Gastroesophageal sphincter (tissue), 4 donors: Measurements from ENCODE around the gene TEX29. TPM values are rescaled to one million over a fixed set of nuclear protein-coding genes. Genes with fewer than 3 reads are reported as not detected.
A peak's percentile ranks its signal among the peaks of the same experiment; 100 is the strongest.

Experiments used
- ATAC-seq: fragments of 150-250 bp; one replicate; pipeline ENCODE4 v1.9.1; 2016; ENCODE audit warnings: mild to moderate bottlenecking, moderate library complexity
- H3K27ac ChIP-seq, 4 donors: fragments of 200-600 bp; sonication (generic) in 3 of 4; 1 replicate in 3 of 4; 2 replicates in 1 of 4; pipeline ENCODE4 v1.5.1; 2016 to 2019
- H3K27me3 ChIP-seq: fragments of 200-600 bp; sonication (generic); one replicate; pipeline ENCODE4 v1.5.1; 2019
- H3K36me3 ChIP-seq, 2 donors: fragments of 200-600 bp; sonication (generic); one replicate each; pipeline ENCODE4 v1.5.1; 2019; ENCODE audit warnings: control low read depth in 1 of 2
- H3K4me1 ChIP-seq, 3 donors: fragments of 200-600 bp; sonication (generic); 1 replicate in 2 of 3; 2 replicates in 1 of 3; pipeline ENCODE4 v1.5.1; 2016 to 2019; ENCODE audit warnings: control low read depth in 2 of 3
- H3K4me3 ChIP-seq, 2 donors: fragments of 200-600 bp; sonication (generic); one replicate each; pipeline ENCODE4 v1.5.1; 2019; ENCODE audit warnings: mild to moderate bottlenecking in 1 of 2, moderate library complexity in 1 of 2
- H3K9me3 ChIP-seq, 3 donors: fragments of 200-600 bp; sonication (generic); one replicate each; pipeline ENCODE4 v1.5.1; 2017 to 2019; ENCODE audit warnings: control low read depth in 2 of 3
- EP300 ChIP-seq: sonication (generic); formaldehyde crosslinking; IDR thresholded peaks from one replicate; pipeline ENCODE4 v1.6.1; 2017; ENCODE audit warnings: antibody characterized with exemption, mild to moderate bottlenecking
- POLR2A ChIP-seq, 2 donors: fragments of 450-650 bp; IDR thresholded peaks; one replicate each; pipeline ENCODE4 v1.6.1; 2017; ENCODE audit warnings: antibody characterized with exemption in 2 of 2, mild to moderate bottlenecking in 2 of 2, moderate library complexity in 1 of 2
- POLR2AphosphoS5 ChIP-seq: sonication (generic); formaldehyde crosslinking; IDR thresholded peaks from one replicate; pipeline ENCODE4 v1.6.1; 2017; ENCODE audit warnings: antibody characterized with exemption
- WGBS, 2 donors: methylation state at CpG; one replicate each; pipeline ENCODE4 v1.1.5; 2018; ENCODE audit warnings: low coverage in 1 of 2; 5-methylcytosine and 5-hydroxymethylcytosine counted together
- total RNA-seq, 4 donors: library from RNA; depleted of rRNA; stranded (reverse); fragments of >200 nt; gene quantifications; one replicate each; pipeline ENCODE4 v1.1.0, GENCODE V29; 2016
- TF ChIP-seq, protein P1 (sequence below), 4 experiments: fragments of 200-600 bp in 2 of 4; fragments of 450-650 bp in 2 of 4; sonication (generic) in 1 of 4; IDR thresholded peaks; one replicate each; pipeline ENCODE4 v1.5.1; 2017 to 2019; ENCODE audit warnings: antibody characterized with exemption in 4 of 4, mild to moderate bottlenecking in 2 of 4, moderate library complexity in 2 of 4

The TEX29 gene
- total RNA-seq, 4 donors from 2014 or later, result 1.9 TPM; not detected in 3

DNA sequence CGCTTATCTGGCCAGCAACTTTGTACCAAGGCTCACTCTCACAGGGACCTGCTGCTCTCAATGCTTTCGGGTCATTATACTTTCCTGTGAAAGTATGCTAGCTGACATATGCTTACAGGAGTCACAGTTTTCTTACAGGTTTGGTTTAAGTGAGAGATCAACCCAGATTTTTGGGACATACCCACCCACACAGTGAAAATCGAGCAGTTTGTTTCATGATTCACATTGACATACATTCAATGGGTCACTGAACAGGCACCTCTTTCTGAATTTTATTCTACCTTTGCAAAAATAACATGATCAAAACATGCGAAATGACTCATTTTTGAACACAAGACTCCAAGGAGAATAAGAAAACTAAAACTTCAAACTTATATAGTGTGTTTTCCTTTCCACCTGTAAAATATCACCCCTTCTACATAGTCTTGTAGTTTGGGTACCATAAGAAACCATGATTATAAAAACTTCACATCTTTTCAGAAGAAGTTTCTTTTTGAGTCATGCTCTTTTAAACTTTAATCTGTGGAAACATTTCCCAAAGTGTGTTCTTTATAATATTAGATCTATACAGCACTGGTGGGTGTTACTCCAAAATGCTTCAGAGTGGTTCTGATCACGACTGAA, 44.3 kb upstream of the TEX29 start:
- Histone ChIP-seq H3K9me3 (no peaks in the 10 kb centered on the region), H3K36me3 (peaks cover 3 to 95% of the 10 kb centered on the region in 2 donors), H3K27ac (no peak overlapping the region), H3K27me3 (no peaks in the 10 kb centered on the region), H3K4me3 (no peak overlapping the region), H3K4me1 (peaks cover 0 to 19% (median 0%) of the 10 kb centered on the region in 3 donors)
- no peak for ATAC-seq
- WGBS, 2 donors, result 85 to 90% methylated on average over 3 to 4 of the region's 5 CpGs
- TF ChIP-seq POLR2AphosphoS5 (no peak), POLR2A (IDR thresholded peaks at IDR 0.05) (no peak), EP300 (no peak)
- TF ChIP-seq, protein P1, sequence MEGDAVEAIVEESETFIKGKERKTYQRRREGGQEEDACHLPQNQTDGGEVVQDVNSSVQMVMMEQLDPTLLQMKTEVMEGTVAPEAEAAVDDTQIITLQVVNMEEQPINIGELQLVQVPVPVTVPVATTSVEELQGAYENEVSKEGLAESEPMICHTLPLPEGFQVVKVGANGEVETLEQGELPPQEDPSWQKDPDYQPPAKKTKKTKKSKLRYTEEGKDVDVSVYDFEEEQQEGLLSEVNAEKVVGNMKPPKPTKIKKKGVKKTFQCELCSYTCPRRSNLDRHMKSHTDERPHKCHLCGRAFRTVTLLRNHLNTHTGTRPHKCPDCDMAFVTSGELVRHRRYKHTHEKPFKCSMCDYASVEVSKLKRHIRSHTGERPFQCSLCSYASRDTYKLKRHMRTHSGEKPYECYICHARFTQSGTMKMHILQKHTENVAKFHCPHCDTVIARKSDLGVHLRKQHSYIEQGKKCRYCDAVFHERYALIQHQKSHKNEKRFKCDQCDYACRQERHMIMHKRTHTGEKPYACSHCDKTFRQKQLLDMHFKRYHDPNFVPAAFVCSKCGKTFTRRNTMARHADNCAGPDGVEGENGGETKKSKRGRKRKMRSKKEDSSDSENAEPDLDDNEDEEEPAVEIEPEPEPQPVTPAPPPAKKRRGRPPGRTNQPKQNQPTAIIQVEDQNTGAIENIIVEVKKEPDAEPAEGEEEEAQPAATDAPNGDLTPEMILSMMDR (IDR thresholded peaks at IDR 0.05), result no peak

DNA sequence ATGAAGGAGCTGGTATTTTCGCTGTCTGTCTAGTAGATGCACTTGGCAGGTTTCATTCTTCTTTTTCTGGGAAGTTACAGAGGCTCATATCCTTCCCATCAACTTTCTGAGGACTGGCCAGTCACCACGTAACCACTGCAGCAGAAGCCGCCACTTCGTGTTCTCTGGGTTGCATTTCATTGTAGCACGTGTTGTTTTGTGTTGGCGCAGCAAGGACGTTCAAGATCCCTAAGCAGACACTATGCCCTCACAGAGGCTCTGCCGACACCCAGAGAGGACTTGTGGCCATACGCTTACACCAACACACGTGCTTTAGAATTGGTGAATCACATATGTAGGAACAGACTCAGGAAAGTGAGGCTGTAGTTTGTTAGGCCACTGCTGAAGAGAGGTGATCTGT, 42.2 kb upstream of the TEX29 start:
- no peak overlapping the region for H3K4me3 ChIP-seq
- H3K27ac ChIP-seq, result no peak overlapping the region
- H3K4me1 ChIP-seq, result peaks cover 4 to 30% (median 9%) of the 10 kb centered on the region in 3 donors
- no peak for ATAC-seq
- 85 to 88% methylated on average over 3 to 7 of the region's 10 CpGs for WGBS, 2 donors
- H3K36me3 ChIP-seq, result peaks cover 3 to 81% of the 10 kb centered on the region in 2 donors
- no peaks in the 10 kb centered on the region for H3K9me3 ChIP-seq
- H3K27me3 ChIP-seq, result no peaks in the 10 kb centered on the region
- no peak for TF ChIP-seq EP300

DNA sequence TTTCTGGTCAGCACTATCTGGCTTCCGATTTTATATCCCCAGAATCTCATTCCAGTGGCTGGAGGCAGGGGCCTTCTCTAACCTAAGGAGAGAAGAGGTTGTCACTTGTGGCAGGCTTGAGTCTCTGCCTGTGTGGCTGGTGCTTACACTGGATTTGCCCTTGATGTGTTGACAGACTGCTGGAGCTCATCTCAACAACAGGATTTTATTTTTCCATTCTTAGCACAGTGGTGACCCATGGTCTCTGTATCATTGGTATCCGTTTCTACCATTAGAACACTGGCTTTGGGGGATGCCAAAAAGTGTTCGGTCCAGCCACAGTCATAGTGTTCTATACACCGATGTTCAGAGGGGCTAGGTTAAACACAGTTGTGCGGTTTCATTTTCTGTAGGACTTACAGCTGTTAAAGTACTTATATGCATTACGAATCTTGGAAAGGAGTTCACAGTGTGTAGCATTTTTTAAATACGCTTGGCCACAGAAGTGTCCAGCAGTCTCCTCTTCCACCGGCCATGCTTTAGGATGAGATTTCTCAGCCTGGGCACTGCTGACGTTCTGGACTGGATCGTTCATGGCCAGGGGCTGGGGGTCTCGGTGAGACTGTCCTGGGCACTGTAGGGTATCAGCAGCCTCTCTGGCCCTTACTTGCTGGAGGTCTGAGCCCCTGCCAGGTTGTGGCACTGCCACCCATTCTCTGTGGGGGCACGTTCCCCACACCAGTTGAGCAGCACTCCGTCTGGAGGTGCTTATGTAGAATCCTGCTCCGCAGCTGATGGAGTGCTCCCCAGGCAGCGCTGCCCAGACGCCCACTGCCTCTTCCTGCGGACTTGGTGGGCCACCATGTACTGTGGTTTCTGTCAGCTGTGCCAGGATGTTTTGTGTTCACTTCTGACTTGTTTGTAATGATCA, 41.4 kb upstream of the TEX29 start:
- no peak for ATAC-seq
- TF ChIP-seq EP300, result no peak
- TF ChIP-seq POLR2AphosphoS5, result no peak
- no peak for TF ChIP-seq POLR2A (IDR thresholded peaks at IDR 0.05)
- TF ChIP-seq, protein P1 (IDR thresholded peaks at IDR 0.05), result no peak
- Histone ChIP-seq H3K4me3 (no peak overlapping the region), H3K36me3 (peaks cover 3 to 81% of the 10 kb centered on the region in 2 donors), H3K4me1 (peaks cover 4 to 31% (median 9%) of the 10 kb centered on the region in 3 donors), H3K27ac (no peak overlapping the region), H3K27me3 (no peaks in the 10 kb centered on the region), H3K9me3 (no peaks in the 10 kb centered on the region)
- WGBS, 2 donors, result 88 to 89% methylated on average over 8 to 15 of the region's 17 CpGs

DNA sequence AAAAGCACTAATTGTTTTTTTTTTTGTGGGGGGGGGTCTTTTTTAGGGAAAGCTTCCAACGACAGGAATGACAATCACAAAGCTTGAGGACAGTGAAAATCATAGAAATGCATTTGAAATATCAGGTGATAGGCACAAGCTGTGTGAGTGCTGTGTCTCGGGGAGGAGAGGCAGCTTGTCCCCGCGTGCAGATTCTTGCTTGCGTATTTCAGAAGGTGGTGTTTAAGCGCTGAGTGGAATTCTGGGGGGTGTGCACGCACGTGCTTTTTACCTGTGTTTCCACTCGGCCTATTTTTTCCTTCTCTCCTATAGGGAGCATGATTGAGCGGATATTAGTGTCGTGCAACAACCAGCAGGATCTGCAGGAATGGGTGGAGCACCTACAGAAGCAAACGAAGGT, 40.2 kb upstream of the TEX29 start:
- Histone ChIP-seq H3K27ac (peak overlapping the region in 2 of 4 donors; percentile 41 to 73), H3K4me1 (peaks cover 4 to 31% (median 9%) of the 10 kb centered on the region in 3 donors), H3K36me3 (peaks cover 3 to 81% of the 10 kb centered on the region in 2 donors), H3K27me3 (no peaks in the 10 kb centered on the region), H3K4me3 (no peak overlapping the region), H3K9me3 (no peaks in the 10 kb centered on the region)
- no peak for TF ChIP-seq EP300
- TF ChIP-seq, protein P1 (IDR thresholded peaks at IDR 0.05), result no peak
- no peak for TF ChIP-seq POLR2AphosphoS5
- TF ChIP-seq POLR2A (IDR thresholded peaks at IDR 0.05), result no peak
- ATAC-seq, result no peak
- WGBS, 2 donors, result 94 to 98% methylated on average over 10 to 12 of the region's 12 CpGs

DNA sequence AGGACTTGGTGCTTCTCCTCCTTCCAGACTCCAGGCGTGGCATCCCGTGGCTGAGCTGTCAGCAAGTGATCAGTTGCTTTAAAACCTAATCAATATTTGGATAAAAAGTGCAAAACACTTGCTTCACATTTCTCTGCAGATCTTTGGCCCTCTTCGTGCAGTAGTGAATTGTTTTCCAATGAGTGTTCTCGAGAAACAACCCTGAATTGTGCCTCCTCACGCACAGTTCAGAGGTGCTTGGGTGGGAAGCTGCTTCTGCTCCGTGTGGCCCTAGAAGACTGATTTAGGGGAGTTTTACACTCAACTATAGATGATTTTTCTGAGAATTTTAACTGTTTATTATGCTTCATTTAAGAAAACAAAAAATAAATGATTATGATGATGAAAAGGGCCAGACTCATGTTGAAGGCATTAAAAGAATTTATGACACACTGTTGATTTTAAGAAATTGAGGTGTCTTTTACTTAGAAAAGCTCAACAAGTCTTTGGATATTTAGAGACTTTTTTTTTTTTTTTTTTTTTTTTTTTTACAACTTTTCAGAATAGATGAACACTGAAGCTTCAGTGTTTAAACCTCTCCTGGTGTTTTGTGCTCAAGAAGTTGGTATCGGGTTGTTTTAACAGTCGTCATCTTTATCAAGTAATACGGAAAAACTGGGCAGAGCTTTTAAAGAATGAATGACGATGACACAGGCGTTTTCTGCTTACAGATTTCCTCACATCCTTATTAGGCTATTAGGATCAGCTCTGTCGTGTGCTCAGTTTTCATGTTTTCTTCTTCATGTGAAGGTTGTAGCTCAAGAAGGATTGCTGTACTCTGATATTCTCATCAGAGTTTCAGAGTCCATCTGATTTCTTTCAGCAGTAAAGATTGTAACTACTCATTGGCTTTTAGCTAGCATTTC, 39.5 kb upstream of the TEX29 start:
- Histone ChIP-seq H3K27ac (peak overlapping the region; percentile 44 to 79 (median 74)), H3K27me3 (no peaks in the 10 kb centered on the region), H3K36me3 (peaks cover 3 to 81% of the 10 kb centered on the region in 2 donors), H3K4me1 (peaks cover 4 to 31% (median 9%) of the 10 kb centered on the region in 3 donors), H3K9me3 (no peaks in the 10 kb centered on the region), H3K4me3 (no peak overlapping the region)
- WGBS, 2 donors, result 57 to 60% methylated on average over 8 to 10 of the region's 12 CpGs
- TF ChIP-seq POLR2A (IDR thresholded peaks at IDR 0.05) (no peak), POLR2AphosphoS5 (no peak), EP300 (no peak)
- TF ChIP-seq, protein P1 (IDR thresholded peaks at IDR 0.05), result no peak
- ATAC-seq, result no peak
